22Rv1 (cell line): ENCODE data around the gene HDAC6.

Experiments used
- CTCF ChIP-seq: fragments of 450-650 bp; IDR thresholded peaks from 2 replicates; pipeline ENCODE4 v1.5.1; 2017; ENCODE audit warnings: mild to moderate bottlenecking
- ZFX ChIP-seq: fragments of 450-650 bp; IDR thresholded peaks from 2 replicates; pipeline ENCODE4 v1.6.1; 2017; ENCODE audit warnings: antibody characterized with exemption, borderline replicate concordance

GRCh38 chrX:48798318-48798717, 3.5 kb upstream of the HDAC6 start:
- no peak for TF ChIP-seq CTCF
- TF ChIP-seq ZFX, result no peak
